NCI-H82 treated with DMSO at 0.1 percent for 48 hours (cell line): ENCODE results near the gene EHBP1.
"Not testable (repeated sequence)": the region's sequence is repeated elsewhere in the genome, so short reads cannot be mapped to it uniquely, and the experiment has no call there.

Experiments
- DNase-seq: peaks from one replicate; lab custom pipeline; 2025; ENCODE audit not compliant: unreplicated experiment; lab: John Stamatoyannopoulos, UW

The EHBP1 gene

GRCh38 chr2:63007813-63008458 is 302.4 kb downstream of the EHBP1 start:
- DNase-seq: peak; percentile 78

- no peak for DNase-seq
Measured at GRCh38 chr2:63008838-63009237, 303.3 kb downstream of the EHBP1 start.

GRCh38 chr2:63009490-63009889 is 304.0 kb downstream of the EHBP1 start:
- DNase-seq: no peak

- DNase-seq: no peak
Measured at GRCh38 chr2:63012541-63012940, 307.0 kb downstream of the EHBP1 start.

- no peak for DNase-seq
Measured at GRCh38 chr2:63013438-63013837, 307.9 kb downstream of the EHBP1 start.

GRCh38 chr2:63015389-63015788 is 309.9 kb downstream of the EHBP1 start:
- DNase-seq: no peak

- DNase-seq: no peak
Measured at GRCh38 chr2:63018439-63018838, 312.9 kb downstream of the EHBP1 start.

GRCh38 chr2:63019686-63020085 is 314.2 kb downstream of the EHBP1 start:
- not testable (repeated sequence) for DNase-seq

- peak; percentile 46 for DNase-seq
Measured at GRCh38 chr2:63023444-63023843, 317.9 kb downstream of the EHBP1 start.

GRCh38 chr2:63027220-63027619 is 321.7 kb downstream of the EHBP1 start:
- DNase-seq: no peak

GRCh38 chr2:63029058-63029457 is 323.5 kb downstream of the EHBP1 start:
- no peak for DNase-seq

GRCh38 chr2:63034526-63034925 is 329.0 kb downstream of the EHBP1 start:
- DNase-seq: peak; percentile 96

GRCh38 chr2:63035169-63035568 is 329.7 kb downstream of the EHBP1 start:
- DNase-seq: no peak

GRCh38 chr2:63035660-63036059 is 330.1 kb downstream of the EHBP1 start:
- no peak for DNase-seq

GRCh38 chr2:63038034-63038433 is 332.5 kb downstream of the EHBP1 start:
- no peak for DNase-seq

- DNase-seq: no peak
Measured at GRCh38 chr2:63040586-63040985, 335.1 kb downstream of the EHBP1 start.

- peak; percentile 32 for DNase-seq
Measured at GRCh38 chr2:63041592-63041991, 336.1 kb downstream of the EHBP1 start.

- no peak for DNase-seq
Measured at GRCh38 chr2:63044362-63045327, 339.1 kb downstream of the EHBP1 start.

GRCh38 chr2:63046552-63046951 is 341.0 kb downstream of the EHBP1 start:
- DNase-seq: no peak

GRCh38 chr2:63046961-63047320 is 341.4 kb downstream of the EHBP1 start:
- DNase-seq: no peak

- no peak for DNase-seq
Measured at GRCh38 chr2:63047321-63048279, 342.1 kb downstream of the EHBP1 start.
